Stomach (tissue), 4 donors: ENCODE results near the gene OR56B4.

ENCODE experiments used
- POLR2AphosphoS5 ChIP-seq, 3 donors: sonication (generic); formaldehyde crosslinking; IDR thresholded peaks; one replicate each; pipeline ENCODE4 v1.6.1; 2016; ENCODE audit warnings: antibody characterized with exemption in 3 of 3
- TF ChIP-seq, protein P1 (sequence below), 7 experiments: fragments of 450-650 bp in 4 of 7; fragments of 200-600 bp in 3 of 7; sonication (generic) in 3 of 7; IDR thresholded peaks; one replicate each; pipeline ENCODE4 v1.5.1; 2016 to 2019; ENCODE audit warnings: antibody characterized with exemption in 7 of 7, control low read depth in 2 of 7, mild to moderate bottlenecking in 1 of 7

DNA sequence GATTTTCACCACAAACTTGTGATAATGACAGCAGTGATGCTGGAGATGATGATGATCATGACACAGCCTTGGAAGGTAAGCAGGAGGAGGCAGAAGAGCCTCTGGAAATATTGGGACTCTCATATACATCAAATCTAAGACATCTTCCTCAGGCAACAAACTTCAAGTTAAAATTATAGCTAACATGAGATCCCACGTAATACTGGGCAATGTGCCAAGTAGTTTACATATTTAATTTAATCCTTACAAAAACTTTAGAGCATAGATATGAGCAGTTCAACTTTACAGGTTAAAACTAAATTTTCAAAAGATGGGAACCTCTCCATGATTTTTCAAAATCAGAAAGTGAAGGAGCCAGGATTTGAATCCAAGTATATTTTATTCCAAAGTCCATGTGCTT is 43.6 kb downstream of the OR56B4 start:
- TF ChIP-seq, protein P1, sequence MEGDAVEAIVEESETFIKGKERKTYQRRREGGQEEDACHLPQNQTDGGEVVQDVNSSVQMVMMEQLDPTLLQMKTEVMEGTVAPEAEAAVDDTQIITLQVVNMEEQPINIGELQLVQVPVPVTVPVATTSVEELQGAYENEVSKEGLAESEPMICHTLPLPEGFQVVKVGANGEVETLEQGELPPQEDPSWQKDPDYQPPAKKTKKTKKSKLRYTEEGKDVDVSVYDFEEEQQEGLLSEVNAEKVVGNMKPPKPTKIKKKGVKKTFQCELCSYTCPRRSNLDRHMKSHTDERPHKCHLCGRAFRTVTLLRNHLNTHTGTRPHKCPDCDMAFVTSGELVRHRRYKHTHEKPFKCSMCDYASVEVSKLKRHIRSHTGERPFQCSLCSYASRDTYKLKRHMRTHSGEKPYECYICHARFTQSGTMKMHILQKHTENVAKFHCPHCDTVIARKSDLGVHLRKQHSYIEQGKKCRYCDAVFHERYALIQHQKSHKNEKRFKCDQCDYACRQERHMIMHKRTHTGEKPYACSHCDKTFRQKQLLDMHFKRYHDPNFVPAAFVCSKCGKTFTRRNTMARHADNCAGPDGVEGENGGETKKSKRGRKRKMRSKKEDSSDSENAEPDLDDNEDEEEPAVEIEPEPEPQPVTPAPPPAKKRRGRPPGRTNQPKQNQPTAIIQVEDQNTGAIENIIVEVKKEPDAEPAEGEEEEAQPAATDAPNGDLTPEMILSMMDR (IDR thresholded peaks at IDR 0.05): no peak
- no peak for TF ChIP-seq POLR2AphosphoS5 (IDR thresholded peaks at IDR 0.05)
